Stomach (tissue), 9 donors: ENCODE results near the gene GIMAP7. TPM values are rescaled to one million over a fixed set of nuclear protein-coding genes. Genes with fewer than 3 reads are reported as not detected.

Experiments
- DNase-seq, 2 donors: peaks; one replicate each; pipeline versions ENCODE4 v3.0.0 to v3.0.0-alpha.2; 2013 to 2019
- H3K27ac ChIP-seq, 5 donors: fragments of 200-600 bp in 4 of 5; sonication (generic) in 4 of 5; one replicate each; pipeline ENCODE4 v1.5.1; 2013 to 2019; ENCODE audit warnings: mild to moderate bottlenecking in 1 of 5, moderate library complexity in 1 of 5
- H3K27me3 ChIP-seq, 3 donors: fragments of 200-600 bp; sonication (generic); one replicate each; pipeline ENCODE4 v1.5.1; 2017 to 2019; ENCODE audit warnings: mixed run types in 1 of 3
- H3K36me3 ChIP-seq, 4 donors: fragments of 200-600 bp; sonication (generic); 1 replicate in 3 of 4; 2 replicates in 1 of 4; pipeline ENCODE4 v1.5.1; 2016 to 2019
- H3K4me1 ChIP-seq, 4 donors: fragments of 200-600 bp; sonication (generic); one replicate each; pipeline ENCODE4 v1.5.1; 2016 to 2019
- H3K4me3 ChIP-seq, 4 donors: fragments of 200-600 bp; sonication (generic) in 3 of 4; one replicate each; pipeline ENCODE4 v1.5.1; 2016 to 2019; ENCODE audit warnings: mild to moderate bottlenecking in 1 of 4
- H3K9me3 ChIP-seq, 4 donors: fragments of 200-600 bp; sonication (generic); one replicate each; pipeline ENCODE4 v1.5.1; 2016 to 2019
- EP300 ChIP-seq: sonication (generic); formaldehyde crosslinking; IDR thresholded peaks from one replicate; pipeline ENCODE4 v1.6.1; 2017; ENCODE audit warnings: antibody characterized with exemption
- POLR2A ChIP-seq, 4 donors: fragments of 450-650 bp; IDR thresholded peaks; one replicate each; pipeline ENCODE4 v1.6.1; 2016; ENCODE audit warnings: antibody characterized with exemption in 4 of 4, control low read depth in 2 of 4, mild to moderate bottlenecking in 1 of 4, moderate library complexity in 1 of 4
- POLR2AphosphoS5 ChIP-seq, 3 donors: sonication (generic); formaldehyde crosslinking; IDR thresholded peaks; one replicate each; pipeline ENCODE4 v1.6.1; 2016; ENCODE audit warnings: antibody characterized with exemption in 3 of 3
- WGBS, 5 donors: extraction: QIAGEN DNeasy Blood & Tissue Kit in 3 of 5; methylation state at CpG; one replicate each; pipeline versions ENCODE4 v1.1.5 to v1.1.7; 2013 to 2018; 5-methylcytosine and 5-hydroxymethylcytosine counted together
- intact Hi-C: fragments of 100-400 bp; cut with DNase I; formaldehyde crosslinking; loops from one replicate; pipeline ENCODE4 v1.15.1; 2023; ENCODE audit warnings: low total_unique reads
- polyA plus RNA-seq, 3 donors: library from polyadenylated mRNA; stranded (reverse); fragments of 200-250 nt; gene quantifications; one replicate each; pipeline ENCODE4 v1.2.3, GENCODE V29; 2013
- total RNA-seq, 5 donors: library from RNA; depleted of rRNA; stranded (reverse); fragments of >200 nt; gene quantifications; one replicate each; pipeline versions ENCODE4 v1.1.0 to v1.2.3, GENCODE V29; 2014 to 2016
- TF ChIP-seq, protein P1 (sequence below), 7 experiments: fragments of 450-650 bp in 4 of 7; fragments of 200-600 bp in 3 of 7; sonication (generic) in 3 of 7; IDR thresholded peaks; one replicate each; pipeline ENCODE4 v1.5.1; 2016 to 2019; ENCODE audit warnings: antibody characterized with exemption in 7 of 7, control low read depth in 2 of 7, mild to moderate bottlenecking in 1 of 7
- donor health status: healthy with polysubstance abuse.
- donor health status: Bipolar disorder and iron deficiency.
- donor health status: healthy.

The GIMAP7 gene
- total and polyA plus RNA-seq, 8 donors = 1.2 to 15.9 (median 11.7) TPM; not detected in 1

DNA sequence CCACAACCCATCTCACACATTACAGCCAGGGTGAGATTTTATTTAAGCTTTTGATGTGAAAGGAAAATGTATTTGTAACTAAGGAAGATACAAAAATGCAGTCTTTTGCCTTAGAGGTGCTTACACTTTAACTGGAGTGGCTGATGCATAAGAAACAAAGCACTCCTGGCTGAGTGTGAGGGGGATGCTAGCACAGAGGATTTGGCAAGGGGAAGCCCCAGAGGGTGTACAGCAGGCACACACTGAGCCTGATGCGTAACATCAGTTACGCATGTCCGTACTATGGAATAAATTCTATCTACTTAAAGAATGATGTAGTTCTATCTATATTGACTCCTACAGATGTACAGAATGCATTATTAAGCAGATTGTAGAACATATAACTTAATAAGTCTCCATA is 46.4 kb upstream of the GIMAP7 start:
- H3K4me3 ChIP-seq = peak overlapping the region in 2 of 4 donors; percentile 19 to 35
- no peaks in the 10 kb centered on the region for H3K27me3 ChIP-seq
- peaks cover 0 to 6% (median 5%) of the 10 kb centered on the region in 4 donors for H3K9me3 ChIP-seq
- 95 to 98% (median 96%) methylated on average over 3 of the region's 3 CpGs for WGBS, 5 donors
- peaks cover 0 to 6% (median 3%) of the 10 kb centered on the region in 4 donors for H3K4me1 ChIP-seq
- no peak for DNase-seq
- intact Hi-C loops = no loop called here
- TF ChIP-seq POLR2A (IDR thresholded peaks at IDR 0.05) = no peak
- no peak for TF ChIP-seq EP300
- TF ChIP-seq, protein P1, sequence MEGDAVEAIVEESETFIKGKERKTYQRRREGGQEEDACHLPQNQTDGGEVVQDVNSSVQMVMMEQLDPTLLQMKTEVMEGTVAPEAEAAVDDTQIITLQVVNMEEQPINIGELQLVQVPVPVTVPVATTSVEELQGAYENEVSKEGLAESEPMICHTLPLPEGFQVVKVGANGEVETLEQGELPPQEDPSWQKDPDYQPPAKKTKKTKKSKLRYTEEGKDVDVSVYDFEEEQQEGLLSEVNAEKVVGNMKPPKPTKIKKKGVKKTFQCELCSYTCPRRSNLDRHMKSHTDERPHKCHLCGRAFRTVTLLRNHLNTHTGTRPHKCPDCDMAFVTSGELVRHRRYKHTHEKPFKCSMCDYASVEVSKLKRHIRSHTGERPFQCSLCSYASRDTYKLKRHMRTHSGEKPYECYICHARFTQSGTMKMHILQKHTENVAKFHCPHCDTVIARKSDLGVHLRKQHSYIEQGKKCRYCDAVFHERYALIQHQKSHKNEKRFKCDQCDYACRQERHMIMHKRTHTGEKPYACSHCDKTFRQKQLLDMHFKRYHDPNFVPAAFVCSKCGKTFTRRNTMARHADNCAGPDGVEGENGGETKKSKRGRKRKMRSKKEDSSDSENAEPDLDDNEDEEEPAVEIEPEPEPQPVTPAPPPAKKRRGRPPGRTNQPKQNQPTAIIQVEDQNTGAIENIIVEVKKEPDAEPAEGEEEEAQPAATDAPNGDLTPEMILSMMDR (IDR thresholded peaks at IDR 0.05) = no peak
- no peak for TF ChIP-seq POLR2AphosphoS5 (IDR thresholded peaks at IDR 0.05)
- H3K27ac ChIP-seq = no peak overlapping the region
- H3K36me3 ChIP-seq = peaks cover 0 to 7% (median 0%) of the 10 kb centered on the region in 4 donors

DNA sequence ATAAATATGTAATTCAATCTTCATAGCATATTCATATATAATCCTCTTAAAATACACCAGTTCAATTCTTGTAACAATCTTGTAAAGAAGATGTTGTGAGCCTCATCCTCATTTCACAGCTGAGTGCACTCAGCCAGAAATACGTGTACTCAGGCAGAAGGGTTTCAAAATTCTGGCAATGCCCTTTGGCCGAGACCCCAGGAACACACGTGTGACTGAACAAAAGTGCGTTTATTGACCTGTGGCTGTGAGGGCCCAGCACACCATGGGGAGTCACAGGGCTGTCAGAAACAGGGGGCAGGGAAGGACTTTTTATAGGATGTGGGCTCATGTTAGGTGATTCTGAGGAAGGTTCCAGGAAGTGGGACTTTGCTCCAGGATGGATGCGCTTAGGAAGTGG is 42.8 kb upstream of the GIMAP7 start:
- DNase-seq = no peak
- no peak overlapping the region for H3K27ac ChIP-seq
- no peak overlapping the region for H3K4me3 ChIP-seq

DNA sequence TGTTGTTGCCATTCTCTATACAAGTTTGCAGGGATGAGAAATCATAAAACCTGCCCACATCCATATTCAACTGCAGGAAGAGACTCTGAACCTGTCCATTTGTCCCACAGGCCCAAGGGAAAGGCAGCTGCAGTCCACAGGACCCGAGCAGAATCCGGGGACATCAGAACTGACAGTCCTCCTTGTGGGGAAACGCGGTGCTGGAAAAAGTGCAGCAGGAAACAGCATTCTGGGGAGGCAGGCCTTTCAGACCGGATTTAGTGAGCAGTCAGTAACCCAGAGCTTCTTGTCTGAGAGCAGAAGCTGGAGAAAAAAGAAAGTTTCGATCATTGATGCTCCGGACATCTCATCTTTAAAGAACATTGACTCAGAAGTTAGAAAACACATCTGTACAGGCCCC is 40.8 kb upstream of the GIMAP7 start:
- 76 to 90% (median 83%) methylated on average over 7 of the region's 7 CpGs for WGBS, 5 donors
- Histone ChIP-seq H3K27ac (no peak overlapping the region), H3K4me3 (no peak overlapping the region), H3K36me3 (peaks cover 0 to 12% (median 5%) of the 10 kb centered on the region in 4 donors), H3K4me1 (peaks cover 0 to 2% (median 0%) of the 10 kb centered on the region in 4 donors), H3K27me3 (no peaks in the 10 kb centered on the region), H3K9me3 (no peaks in the 10 kb centered on the region)
- no peak for DNase-seq
- intact Hi-C loops = loop anchor here (10.0 kb wide), 1 partner anchor 271 kb away; no protein-coding TSS in a partner anchor
- TF ChIP-seq POLR2A (IDR thresholded peaks at IDR 0.05) (no peak), EP300 (no peak), POLR2AphosphoS5 (IDR thresholded peaks at IDR 0.05) (no peak)
- TF ChIP-seq, protein P1 (IDR thresholded peaks at IDR 0.05) = no peak

More for the DNA sequence above, 42.8 kb upstream of the GIMAP7 start:
- WGBS, 5 donors = 56 to 65% (median 61%) methylated on average over 5 of the region's 5 CpGs
- H3K4me1 ChIP-seq = peaks cover 0 to 6% (median 3%) of the 10 kb centered on the region in 4 donors
- intact Hi-C loops = loop anchor here (10.0 kb wide), 1 partner anchor 273 kb away; no protein-coding TSS in a partner anchor
- H3K36me3 ChIP-seq = peaks cover 0 to 7% (median under 1%) of the 10 kb centered on the region in 4 donors
- H3K9me3 ChIP-seq = no peaks in the 10 kb centered on the region
- TF ChIP-seq EP300 (no peak), POLR2AphosphoS5 (IDR thresholded peaks at IDR 0.05) (no peak), POLR2A (IDR thresholded peaks at IDR 0.05) (no peak)
- TF ChIP-seq, protein P1 (IDR thresholded peaks at IDR 0.05) = no peak
- H3K27me3 ChIP-seq = no peaks in the 10 kb centered on the region

DNA sequence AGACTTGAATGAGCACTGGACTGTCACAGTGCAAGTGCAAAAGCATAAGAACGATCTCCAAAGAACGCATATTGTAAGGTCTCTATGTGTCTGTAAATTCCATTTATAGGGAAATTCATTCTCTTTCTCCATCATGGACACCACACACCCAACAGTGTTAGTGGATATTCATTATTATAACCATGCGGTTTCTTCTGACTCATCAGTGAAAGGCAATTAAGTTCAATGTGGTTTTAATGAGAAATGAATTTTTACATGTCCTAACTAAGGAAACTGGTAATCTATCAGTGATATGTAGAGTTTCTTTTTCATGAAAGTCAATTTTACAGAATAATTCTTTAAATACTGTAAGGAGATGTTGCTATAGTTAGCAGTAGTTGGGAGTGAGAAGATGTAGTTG is 38.4 kb upstream of the GIMAP7 start:
- H3K27ac ChIP-seq = no peak overlapping the region
- no peaks in the 10 kb centered on the region for H3K27me3 ChIP-seq
- peaks cover 0 to 10% (median 0%) of the 10 kb centered on the region in 4 donors for H3K4me1 ChIP-seq
- peaks cover 0 to 10% (median 4%) of the 10 kb centered on the region in 4 donors for H3K36me3 ChIP-seq
- H3K9me3 ChIP-seq = no peaks in the 10 kb centered on the region
- intact Hi-C loops = loop anchor here (10.0 kb wide), 1 partner anchor 269 kb away; no protein-coding TSS in a partner anchor
- H3K4me3 ChIP-seq = no peak overlapping the region
- no peak for DNase-seq
- 80 to 95% (median 89%) methylated on average over 3 of the region's 3 CpGs for WGBS, 5 donors
- TF ChIP-seq POLR2AphosphoS5 (IDR thresholded peaks at IDR 0.05) = no peak
- TF ChIP-seq, protein P1 (IDR thresholded peaks at IDR 0.05) = no peak
- TF ChIP-seq EP300 = no peak
- no peak for TF ChIP-seq POLR2A (IDR thresholded peaks at IDR 0.05)
